Hepatic stellate cell (primary cell): ENCODE measurements around the gene TTC28.
A peak's percentile ranks its signal among the peaks of the same experiment; 100 is the strongest.
"Not testable (repeated sequence)": the region's sequence is repeated elsewhere in the genome, so short reads cannot be mapped to it uniquely, and the experiment has no call there.

Experiments
- DNase-seq: peaks from one replicate; pipeline ENCODE4 v3.0.0; 2011; ENCODE audit warnings: low spot score

Gene TTC28

DNA sequence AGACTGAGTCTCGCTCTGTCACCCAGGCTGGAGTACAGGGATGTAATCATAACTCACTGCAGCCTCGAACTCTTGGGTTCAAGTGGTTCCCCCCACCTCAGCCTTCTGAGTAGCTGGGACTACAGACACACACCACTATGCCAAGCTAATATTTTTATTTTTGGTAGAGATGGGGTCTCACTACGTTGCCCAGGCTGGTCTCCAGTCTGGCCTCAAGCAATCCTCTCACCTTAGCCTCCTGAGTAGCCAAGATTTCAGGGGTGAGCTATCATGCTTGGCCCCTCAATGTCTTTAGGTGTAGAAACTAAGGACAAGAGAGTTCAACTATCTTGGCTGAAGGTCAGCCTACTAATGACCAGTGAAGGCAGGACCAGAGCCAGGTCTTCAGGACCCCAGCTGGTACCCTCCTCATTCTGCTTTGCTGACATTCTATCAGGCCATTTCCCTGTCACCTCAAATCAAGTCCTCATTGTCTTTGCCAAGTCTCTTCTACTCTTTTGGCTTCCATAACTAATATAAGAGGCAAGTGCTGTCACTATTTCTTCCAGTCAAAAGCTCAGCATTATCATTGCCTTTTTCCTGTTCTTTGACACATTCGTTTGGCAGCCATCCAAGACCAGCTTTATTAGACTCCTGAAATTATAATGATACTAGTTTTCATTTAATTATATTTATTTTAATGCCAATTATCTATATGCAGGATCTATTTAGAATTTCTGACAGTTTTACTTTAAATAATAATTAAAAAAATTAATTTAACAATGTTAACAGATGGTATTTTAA, 496.4 kb downstream of the TTC28 start:
- DNase-seq: no peak

DNA sequence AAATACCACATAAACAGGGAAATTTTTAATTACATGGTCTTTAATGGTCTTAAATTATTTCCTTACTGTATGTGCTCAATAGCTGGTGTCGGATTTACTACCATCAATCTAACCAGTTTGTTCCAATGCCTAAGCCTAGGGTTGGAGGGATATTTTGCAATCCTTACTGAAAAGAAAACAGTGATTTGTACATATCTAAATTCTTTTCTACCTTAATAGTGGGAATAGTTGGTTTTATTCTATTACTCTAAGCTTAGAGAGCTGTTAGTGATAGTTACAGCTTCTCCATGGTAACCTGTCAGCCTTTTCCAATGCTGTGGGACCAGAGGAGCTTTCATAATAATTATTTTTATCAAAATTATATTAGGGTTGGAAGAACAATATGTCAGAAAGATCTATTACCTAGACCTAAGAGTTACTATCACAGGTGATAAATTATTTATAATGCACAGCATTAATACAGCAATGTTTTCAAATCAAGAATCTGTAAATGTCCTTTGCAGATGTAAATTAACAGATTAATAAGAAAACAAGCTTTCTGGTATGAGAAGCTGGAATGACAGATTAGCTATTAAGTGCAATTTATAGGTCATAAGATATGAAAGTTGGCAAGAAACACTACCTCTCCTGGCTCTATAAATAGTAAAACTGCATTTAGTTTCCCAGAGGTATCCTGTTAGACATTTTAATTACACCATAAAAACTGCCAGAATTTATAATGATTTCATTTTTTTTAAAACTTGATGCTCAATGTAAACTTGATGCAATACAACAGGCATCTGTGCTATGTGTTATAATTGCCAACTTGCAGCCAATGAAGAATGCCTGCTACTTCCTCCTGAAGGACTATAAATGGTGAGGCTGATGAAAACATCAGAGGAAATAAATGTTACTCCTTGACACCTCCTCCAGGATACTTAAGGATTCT, 498.6 kb downstream of the TTC28 start:
- DNase-seq: no peak

- no peak for DNase-seq
These were observed 500.2 kb downstream of the TTC28 start for GRCh38 chr22:28179392-28179791.

GRCh38 chr22:28175730-28176492, 503.7 kb downstream of the TTC28 start:
- no peak for DNase-seq

DNA sequence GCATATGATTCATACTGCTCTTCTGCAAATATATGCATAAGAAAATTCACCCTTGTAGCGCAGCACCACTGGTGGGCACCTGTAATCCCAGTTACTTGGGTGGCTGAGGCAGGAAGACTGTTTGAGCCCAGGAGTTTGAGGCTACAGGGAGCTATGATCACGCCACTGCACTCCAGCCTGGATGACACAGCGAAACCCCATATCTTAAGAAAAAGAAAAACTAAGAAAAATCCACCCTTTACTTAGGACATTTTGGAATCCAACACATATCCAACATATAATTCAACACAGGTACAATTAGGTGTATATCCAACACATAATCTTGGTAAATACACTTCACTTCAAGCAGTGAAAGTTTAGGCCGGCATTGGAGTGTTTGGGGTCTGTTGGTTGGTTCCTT, 505.1 kb downstream of the TTC28 start:
- DNase-seq: no peak

DNA sequence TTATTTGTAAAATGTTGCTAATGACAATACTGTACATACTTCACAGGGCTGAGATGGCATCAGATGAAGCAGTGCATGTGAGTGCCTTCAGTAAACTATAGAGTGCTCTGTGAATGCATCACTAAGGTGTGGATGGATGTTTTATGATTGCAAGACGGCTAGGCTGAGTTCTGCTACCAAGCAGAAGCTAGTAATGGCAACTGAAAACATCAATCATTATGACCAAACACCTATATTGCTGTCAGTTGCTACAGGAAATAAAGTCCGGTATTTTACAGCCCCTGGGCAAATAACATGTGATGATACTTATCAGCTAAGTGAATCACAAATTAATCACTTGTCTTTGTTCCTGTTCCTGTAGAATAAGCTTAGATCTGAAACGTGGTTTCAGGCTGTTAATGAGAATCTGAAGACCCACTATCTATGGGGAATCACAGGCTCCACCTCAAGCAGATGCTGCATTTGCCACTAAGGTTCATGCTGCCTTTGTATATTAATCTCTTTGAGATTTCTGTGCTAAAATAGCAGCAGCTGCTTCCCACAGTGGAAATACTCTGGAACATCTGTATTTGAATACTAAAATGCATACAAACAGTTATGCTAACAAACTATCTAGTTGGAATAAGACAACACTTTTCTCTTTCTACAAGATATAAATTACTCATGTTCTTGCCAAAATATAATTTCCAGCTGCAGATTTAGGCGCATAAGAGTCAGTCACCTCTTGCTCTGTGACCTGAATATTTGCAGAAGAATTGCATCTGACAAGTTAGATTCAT, 506.6 kb downstream of the TTC28 start:
- DNase-seq: no peak

GRCh38 chr22:28171712-28172111, 507.9 kb downstream of the TTC28 start:
- DNase-seq: no peak

GRCh38 chr22:28171115-28171514, 508.5 kb downstream of the TTC28 start:
- DNase-seq: no peak

- not testable (repeated sequence) for DNase-seq
These were observed 510.3 kb downstream of the TTC28 start for GRCh38 chr22:28169314-28169713.

DNA sequence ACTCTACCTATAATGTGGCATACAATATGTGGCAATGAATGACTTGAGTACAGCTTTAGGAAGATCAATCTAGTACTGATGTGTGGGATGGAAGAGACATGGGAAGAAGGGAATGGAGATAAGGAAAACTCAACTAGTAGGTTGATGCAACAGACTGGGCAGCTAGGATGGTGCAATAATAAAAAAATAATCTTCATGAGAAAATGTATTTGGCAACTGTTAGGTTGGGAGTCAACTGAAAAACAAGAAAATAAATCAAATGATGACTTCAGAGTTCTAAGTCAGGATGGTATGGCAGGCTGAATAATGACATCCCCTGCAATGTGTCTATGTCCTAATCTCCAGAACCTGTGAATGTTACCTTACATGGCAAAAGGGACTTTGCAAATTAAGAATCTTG, 523.8 kb downstream of the TTC28 start:
- no peak for DNase-seq

DNA sequence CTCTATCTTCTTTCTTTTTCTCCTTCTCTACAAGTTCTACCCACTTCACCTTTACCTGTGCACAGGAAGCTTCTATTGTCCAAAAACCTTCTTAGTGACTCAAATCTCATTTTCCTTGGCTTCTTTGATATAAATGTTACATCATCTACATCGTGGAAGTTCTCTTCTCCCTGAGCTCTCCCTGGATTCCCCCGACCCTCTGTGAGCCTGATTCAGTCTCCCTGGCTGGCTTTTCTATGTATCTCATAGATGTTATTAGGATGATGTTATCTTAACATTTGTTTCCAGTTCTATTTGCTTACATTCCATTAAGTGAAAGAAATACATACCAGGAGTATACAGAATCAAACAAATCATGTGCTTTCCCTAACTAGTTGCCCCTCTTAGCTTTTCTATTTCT, 524.8 kb downstream of the TTC28 start:
- DNase-seq: peak; percentile 14

DNA sequence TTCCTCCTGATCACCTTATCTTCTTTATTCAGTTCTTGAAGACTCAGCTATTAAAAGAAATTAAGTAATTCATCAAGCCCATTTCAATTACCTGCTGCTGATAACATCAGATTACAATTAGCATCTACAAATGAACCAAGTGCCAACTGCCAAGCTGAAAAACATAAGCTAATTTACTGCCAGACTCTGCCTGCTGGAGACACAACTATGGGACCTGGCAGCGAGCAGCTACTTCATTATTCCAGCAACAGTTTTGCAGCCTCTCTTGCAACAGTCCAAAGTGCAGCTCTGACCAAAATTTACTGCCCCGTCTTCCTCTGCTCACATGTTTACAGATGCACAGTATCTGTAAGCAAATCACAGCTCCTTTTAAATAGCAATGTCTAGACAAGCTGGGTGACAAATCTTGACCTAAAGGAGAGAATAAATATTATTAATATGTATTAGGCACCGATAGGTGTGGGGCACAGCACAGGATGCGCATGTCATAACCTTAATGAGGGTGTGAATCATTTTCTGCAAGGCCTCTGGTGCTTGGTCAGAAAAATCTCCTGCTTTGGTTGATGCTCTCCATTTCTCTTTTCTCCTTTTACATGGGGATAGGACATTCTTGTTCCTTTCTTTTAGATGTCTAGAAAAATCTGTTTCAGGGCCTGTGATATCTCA, 528.4 kb downstream of the TTC28 start:
- DNase-seq: no peak

DNA sequence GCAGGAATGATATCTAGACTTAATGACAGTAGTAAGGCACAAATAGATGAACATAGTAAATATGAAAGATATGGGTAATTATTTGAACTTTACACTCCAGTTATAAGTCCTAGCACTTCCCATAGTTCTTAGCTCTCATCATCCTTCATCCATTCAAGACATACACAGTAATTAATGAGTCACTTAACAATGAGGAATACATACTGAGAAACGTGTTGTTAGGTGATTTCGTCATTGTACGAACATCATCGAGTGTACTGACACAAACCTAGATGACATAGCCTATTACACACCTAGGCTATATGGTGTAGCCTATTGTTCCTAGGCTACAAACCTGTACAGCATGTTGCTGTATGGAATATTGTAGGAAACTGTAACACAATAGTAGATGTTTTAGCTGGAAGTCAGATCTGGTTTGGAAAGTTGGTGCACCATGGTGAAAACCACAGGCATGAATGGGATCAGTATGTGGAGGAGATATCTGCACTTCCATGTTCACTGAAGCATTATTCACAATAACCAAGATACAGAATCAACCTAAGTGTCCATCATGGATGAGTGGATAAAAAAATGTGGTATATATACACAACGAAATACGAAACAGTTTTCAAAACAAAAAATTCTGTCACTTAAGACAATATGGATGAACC, 530.7 kb downstream of the TTC28 start:
- no peak for DNase-seq

- no peak for DNase-seq
These were observed 532.2 kb downstream of the TTC28 start for GRCh38 chr22:28147401-28147800.

- no peak for DNase-seq
These were observed 533.0 kb downstream of the TTC28 start for GRCh38 chr22:28146401-28147314.

- no peak for DNase-seq
These were observed 535.5 kb downstream of the TTC28 start for GRCh38 chr22:28143961-28144745.

GRCh38 chr22:28143241-28143865, 536.3 kb downstream of the TTC28 start:
- DNase-seq: no peak

DNA sequence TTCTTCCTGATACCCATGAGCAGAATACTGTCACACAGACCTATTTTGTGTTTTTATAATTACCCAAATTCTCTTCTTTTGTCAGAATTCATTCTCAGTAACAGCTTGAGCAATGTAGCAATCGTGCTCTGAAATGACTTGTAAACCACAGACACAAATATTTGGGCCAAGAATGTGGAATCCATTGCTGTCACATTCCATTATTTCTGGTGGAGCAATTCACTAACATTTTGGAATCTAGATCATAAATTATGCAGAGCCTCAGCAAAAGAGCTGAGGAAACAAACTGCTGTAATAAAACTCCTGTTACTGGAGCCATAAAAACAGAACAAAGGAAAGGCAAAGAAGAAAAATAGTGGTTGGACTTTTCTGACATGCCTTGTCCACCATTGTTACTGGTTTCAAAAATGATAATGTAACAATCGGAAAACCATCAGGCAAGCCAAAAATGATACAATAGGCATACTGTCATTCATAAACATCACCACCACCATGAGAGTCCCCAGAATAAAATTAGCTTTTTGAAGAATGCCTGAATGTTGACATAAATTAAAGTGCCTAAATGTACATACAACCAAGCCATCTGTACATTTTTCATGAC, 537.2 kb downstream of the TTC28 start:
- DNase-seq: peak; percentile 34
